ENCODE measurements around the gene BPIFA2.
A peak's percentile ranks its signal among the peaks of the same experiment; 100 is the strongest.

The BPIFA2 gene

GRCh38 chr20:33203444-33203843 lies 35.5 kb downstream of the BPIFA2 start:
- no peak for DNase-seq

GRCh38 chr20:33209789-33210188 lies 41.8 kb downstream of the BPIFA2 start:
- DNase-seq = peak; percentile 17

GRCh38 chr20:33210371-33210770 lies 42.4 kb downstream of the BPIFA2 start:
- no peak for DNase-seq

- DNase-seq = peak; percentile 11
Observed at GRCh38 chr20:33211817-33212424, 44.0 kb downstream of the BPIFA2 start.

GRCh38 chr20:33217052-33217451 lies 49.1 kb downstream of the BPIFA2 start, which contains the start of gene BPIFA3:
TSS of gene BPIFA3 (plus strand) at chr20:33217352. CDS start at chr20:33217537, 185 bp downstream.
- DNase-seq = no peak

- no peak for DNase-seq
Observed at GRCh38 chr20:33224399-33224798, 56.4 kb downstream of the BPIFA2 start.

GRCh38 chr20:33229843-33230242 lies 61.9 kb downstream of the BPIFA2 start:
- no peak for DNase-seq
